IPS-15b (cell line): ENCODE data around the gene JPH2.

ENCODE experiments used
- H3K27me3 ChIP-seq: one replicate; pipeline ENCODE4 v1.6.1; 2013; ENCODE audit warnings: low read length; ENCODE audit not compliant: control insufficient read depth, insufficient read depth
- H3K36me3 ChIP-seq: one replicate; pipeline ENCODE4 v1.6.1; 2013; ENCODE audit warnings: low read length; ENCODE audit not compliant: control insufficient read depth, insufficient read depth
- H3K4me1 ChIP-seq: one replicate; pipeline ENCODE4 v1.6.1; 2013; ENCODE audit warnings: mild to moderate bottlenecking, low read length; ENCODE audit not compliant: control insufficient read depth, insufficient read depth
- H3K4me3 ChIP-seq: one replicate; pipeline ENCODE4 v1.5.1; 2013; ENCODE audit warnings: low read depth, low read length
- H3K9ac ChIP-seq: one replicate; pipeline ENCODE4 v1.6.1; 2013; ENCODE audit warnings: low read depth, mild to moderate bottlenecking, low read length
- H3K9me3 ChIP-seq: one replicate; pipeline ENCODE4 v1.6.1; 2013; ENCODE audit warnings: mild to moderate bottlenecking, low read length; ENCODE audit not compliant: control insufficient read depth, insufficient read depth

Gene JPH2

DNA sequence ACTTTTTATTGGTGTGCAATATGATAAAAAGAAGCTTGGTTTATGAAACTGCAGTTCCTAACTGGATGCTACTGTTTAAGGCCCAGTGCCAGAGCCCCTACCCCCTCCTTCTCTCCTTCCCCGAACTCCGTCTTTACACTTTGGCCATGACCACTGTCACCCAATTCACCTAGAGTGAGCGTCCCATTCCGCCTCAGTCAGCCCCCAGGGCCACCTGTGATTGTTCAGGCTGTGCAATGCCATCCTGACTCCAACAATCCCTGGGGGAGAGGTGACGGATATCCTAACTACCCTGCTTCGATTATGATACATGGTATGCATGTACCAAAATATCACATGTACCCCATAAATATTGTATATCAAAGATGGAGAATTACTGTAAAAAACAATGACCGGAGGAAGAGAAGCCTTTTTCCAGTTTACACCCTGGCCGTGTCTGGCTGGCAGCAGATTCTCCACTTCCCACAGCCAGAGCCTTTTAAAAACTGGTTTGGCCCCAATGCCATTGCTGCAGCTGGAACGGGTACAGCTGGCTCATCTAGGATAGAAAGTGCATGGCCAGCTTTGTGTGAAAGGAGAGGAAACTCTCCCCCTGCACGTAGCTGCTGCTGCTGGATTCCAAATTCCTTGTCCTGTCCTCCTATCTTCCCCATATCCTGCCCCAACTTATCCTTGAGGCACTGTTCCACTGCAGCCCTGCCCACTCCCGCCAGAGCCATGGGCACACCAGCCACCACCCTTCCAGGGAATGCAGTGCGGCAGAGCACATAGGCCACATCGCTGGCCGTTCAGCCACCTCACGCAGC is 99.7 kb downstream of the JPH2 start:
- Histone ChIP-seq H3K27me3 (no peaks in the 10 kb centered on the region), H3K36me3 (no peaks in the 10 kb centered on the region), H3K9ac (no peak overlapping the region), H3K4me1 (no peaks in the 10 kb centered on the region), H3K9me3 (no peaks in the 10 kb centered on the region), H3K4me3 (no peak overlapping the region)

DNA sequence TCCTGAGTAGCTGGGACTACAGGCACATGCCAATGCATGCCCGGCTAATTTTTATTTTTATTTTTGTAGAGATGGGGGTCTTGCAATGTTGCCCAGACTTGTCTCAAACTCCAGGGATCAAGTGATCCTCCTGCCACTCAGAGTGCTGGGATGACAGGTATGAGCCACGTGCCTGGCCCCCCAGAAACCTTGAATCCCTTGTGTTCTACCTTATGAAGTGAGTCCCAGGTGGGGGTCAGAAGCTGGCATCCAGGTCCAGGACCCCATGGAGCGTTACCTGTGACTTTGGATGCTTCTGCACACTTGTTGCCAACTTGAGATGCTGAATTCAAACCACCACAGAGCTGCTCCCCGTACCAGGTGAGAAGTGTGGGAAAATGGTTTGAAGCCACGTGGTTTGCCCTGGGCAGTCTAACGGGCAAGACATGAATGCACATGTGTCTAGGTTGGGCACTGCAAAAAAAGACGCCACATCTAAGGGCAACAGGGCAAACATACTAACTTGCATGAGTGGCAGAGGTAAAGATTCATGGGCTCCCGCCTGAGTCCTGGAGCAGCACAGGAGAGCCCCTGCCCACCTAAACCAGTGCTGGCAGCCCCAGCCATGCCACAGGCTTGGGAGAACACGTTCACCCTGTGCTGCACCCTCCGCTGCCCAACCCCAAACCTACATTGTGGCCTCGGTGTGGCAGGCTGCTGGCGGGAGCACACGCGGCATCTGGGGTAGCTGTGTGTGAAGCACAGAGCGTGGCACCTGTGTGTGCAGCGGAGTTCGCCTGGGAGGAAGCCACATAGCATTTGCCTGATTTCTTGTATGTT is 101.2 kb downstream of the JPH2 start:
- Histone ChIP-seq H3K27me3 (no peaks in the 10 kb centered on the region), H3K9me3 (no peaks in the 10 kb centered on the region), H3K36me3 (no peaks in the 10 kb centered on the region), H3K4me3 (no peak overlapping the region), H3K9ac (no peak overlapping the region), H3K4me1 (no peaks in the 10 kb centered on the region)

DNA sequence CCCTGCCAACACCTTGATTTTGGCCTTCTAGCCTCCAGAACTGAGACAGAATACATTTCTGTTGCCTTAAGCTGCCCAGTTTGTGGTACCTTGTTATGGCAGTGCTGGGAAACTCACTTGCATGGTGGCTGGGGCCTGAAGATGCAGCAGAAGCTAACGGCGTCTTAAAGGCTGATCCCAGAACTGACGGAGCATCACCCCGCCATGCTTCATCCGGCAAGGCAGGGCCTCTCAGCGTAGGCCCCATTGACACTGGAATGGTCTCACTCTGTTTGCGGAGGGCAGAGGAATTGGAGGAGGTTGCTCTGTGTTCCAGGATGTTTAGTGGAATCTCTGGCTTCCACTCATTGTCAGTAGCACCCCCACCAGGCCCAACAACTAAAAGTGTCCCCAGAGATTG is 102.1 kb downstream of the JPH2 start:
- Histone ChIP-seq H3K4me3 (no peak overlapping the region), H3K9ac (no peak overlapping the region), H3K9me3 (no peaks in the 10 kb centered on the region), H3K36me3 (no peaks in the 10 kb centered on the region), H3K27me3 (no peaks in the 10 kb centered on the region), H3K4me1 (no peaks in the 10 kb centered on the region)

- Histone ChIP-seq H3K9me3 (no peaks in the 10 kb centered on the region), H3K27me3 (no peaks in the 10 kb centered on the region), H3K36me3 (no peaks in the 10 kb centered on the region), H3K4me1 (no peaks in the 10 kb centered on the region), H3K9ac (no peak overlapping the region), H3K4me3 (no peak overlapping the region)
Measured at GRCh38 chr20:44084439-44084838, 102.5 kb downstream of the JPH2 start.

- no peaks in the 10 kb centered on the region for H3K4me1 ChIP-seq
- H3K27me3 ChIP-seq: no peaks in the 10 kb centered on the region
- H3K36me3 ChIP-seq: no peaks in the 10 kb centered on the region
- no peak overlapping the region for H3K4me3 ChIP-seq
- no peaks in the 10 kb centered on the region for H3K9me3 ChIP-seq
- no peak overlapping the region for H3K9ac ChIP-seq
Measured at GRCh38 chr20:44083220-44083933, 103.6 kb downstream of the JPH2 start.

GRCh38 chr20:44081888-44082287 is 105.1 kb downstream of the JPH2 start:
- Histone ChIP-seq H3K9me3 (no peaks in the 10 kb centered on the region), H3K27me3 (no peaks in the 10 kb centered on the region), H3K9ac (no peak overlapping the region), H3K4me1 (no peaks in the 10 kb centered on the region), H3K4me3 (no peak overlapping the region), H3K36me3 (no peaks in the 10 kb centered on the region)

DNA sequence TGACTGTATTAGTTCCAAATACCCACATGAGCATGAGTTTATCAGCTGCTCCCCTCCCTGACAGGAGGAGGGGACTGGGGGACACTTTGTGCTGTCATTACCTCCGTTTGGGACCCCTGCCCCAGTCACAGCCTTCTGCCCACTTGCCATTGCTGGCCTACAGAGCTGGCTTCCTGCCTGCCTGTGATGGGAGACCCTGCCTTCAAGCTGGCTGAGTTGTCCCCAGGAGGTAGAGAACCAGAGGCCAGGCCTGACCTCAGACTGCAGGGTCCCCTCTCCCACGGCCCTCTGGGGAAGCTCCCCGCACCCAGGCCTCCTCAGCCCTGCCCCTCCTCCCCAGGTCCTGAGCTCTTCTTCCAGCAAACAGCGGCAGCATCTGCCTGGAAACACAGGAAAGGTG is 105.5 kb downstream of the JPH2 start:
- Histone ChIP-seq H3K9ac (no peak overlapping the region), H3K9me3 (no peaks in the 10 kb centered on the region), H3K27me3 (no peaks in the 10 kb centered on the region), H3K4me3 (no peak overlapping the region), H3K36me3 (no peaks in the 10 kb centered on the region), H3K4me1 (no peaks in the 10 kb centered on the region)

- Histone ChIP-seq H3K9ac (no peak overlapping the region), H3K36me3 (no peaks in the 10 kb centered on the region), H3K27me3 (no peaks in the 10 kb centered on the region), H3K4me3 (no peak overlapping the region), H3K9me3 (no peaks in the 10 kb centered on the region), H3K4me1 (no peaks in the 10 kb centered on the region)
Measured at GRCh38 chr20:44080646-44081267, 106.2 kb downstream of the JPH2 start.

GRCh38 chr20:44080064-44080463 is 106.9 kb downstream of the JPH2 start:
- Histone ChIP-seq H3K9ac (no peak overlapping the region), H3K36me3 (no peaks in the 10 kb centered on the region), H3K9me3 (no peaks in the 10 kb centered on the region), H3K27me3 (no peaks in the 10 kb centered on the region), H3K4me1 (no peaks in the 10 kb centered on the region), H3K4me3 (no peak overlapping the region)

- Histone ChIP-seq H3K9ac (no peak overlapping the region), H3K4me1 (no peaks in the 10 kb centered on the region), H3K36me3 (no peaks in the 10 kb centered on the region), H3K4me3 (no peak overlapping the region), H3K27me3 (no peaks in the 10 kb centered on the region), H3K9me3 (no peaks in the 10 kb centered on the region)
Measured at GRCh38 chr20:44079291-44079690, 107.7 kb downstream of the JPH2 start.

DNA sequence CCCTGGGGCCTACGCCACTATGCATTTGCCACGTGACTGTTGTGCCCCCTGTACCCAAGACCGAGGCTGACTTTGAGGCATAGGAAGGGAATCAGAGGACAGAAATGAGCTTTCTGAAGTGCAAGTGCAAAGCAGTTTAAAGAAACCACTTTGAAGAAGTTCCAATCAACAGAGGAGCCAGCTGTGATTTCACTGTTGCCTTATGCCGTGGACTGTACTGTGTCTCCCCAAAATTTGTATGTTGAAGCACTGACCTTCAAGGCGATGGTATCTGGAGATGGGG is 111.1 kb downstream of the JPH2 start:
- H3K9me3 ChIP-seq: no peaks in the 10 kb centered on the region
- H3K4me1 ChIP-seq: no peaks in the 10 kb centered on the region
- H3K4me3 ChIP-seq: no peak overlapping the region
- no peak overlapping the region for H3K9ac ChIP-seq
- no peaks in the 10 kb centered on the region for H3K27me3 ChIP-seq
- no peaks in the 10 kb centered on the region for H3K36me3 ChIP-seq
